GM03348 (cell line): ENCODE data around the gene INPP4B.
"Not testable (repeated sequence)": the region's sequence is repeated elsewhere in the genome, so short reads cannot be mapped to it uniquely, and the experiment has no call there.

ENCODE experiments used
- DNase-seq: peaks from one replicate; pipeline ENCODE4 v3.0.0; 2012; ENCODE audit warnings: low spot score

INPP4B gene

GRCh38 chr4:142540483-142540804, 305.7 kb downstream of the INPP4B start:
- no peak for DNase-seq

- no peak for DNase-seq
Measured at GRCh38 chr4:142539796-142540482, 306.2 kb downstream of the INPP4B start.

- DNase-seq, result peak; percentile 22
Measured at GRCh38 chr4:142535009-142535408, 311.1 kb downstream of the INPP4B start.

- no peak for DNase-seq
Measured at GRCh38 chr4:142532054-142532453, 314.0 kb downstream of the INPP4B start.

- no peak for DNase-seq
Measured at GRCh38 chr4:142530728-142531127, 315.4 kb downstream of the INPP4B start.

- DNase-seq, result no peak
Measured at GRCh38 chr4:142528433-142528832, 317.7 kb downstream of the INPP4B start.

- DNase-seq, result no peak
Measured at GRCh38 chr4:142523111-142523510, 323.0 kb downstream of the INPP4B start.

- peak; percentile 6 for DNase-seq
Measured at GRCh38 chr4:142519342-142519741, 326.8 kb downstream of the INPP4B start.

- DNase-seq, result peak; percentile 60
Measured at GRCh38 chr4:142516686-142517526, 329.2 kb downstream of the INPP4B start.

GRCh38 chr4:142512161-142512560, 333.9 kb downstream of the INPP4B start:
- DNase-seq, result peak; percentile 8

GRCh38 chr4:142509881-142510280, 336.2 kb downstream of the INPP4B start:
- no peak for DNase-seq

GRCh38 chr4:142509381-142509780, 336.7 kb downstream of the INPP4B start:
- not testable (repeated sequence) for DNase-seq

- DNase-seq, result no peak
Measured at GRCh38 chr4:142500966-142501365, 345.1 kb downstream of the INPP4B start.

GRCh38 chr4:142497606-142498005, 348.5 kb downstream of the INPP4B start:
- DNase-seq, result no peak

- no peak for DNase-seq
Measured at GRCh38 chr4:142493255-142494110, 352.6 kb downstream of the INPP4B start.

GRCh38 chr4:142485452-142485851, 360.6 kb downstream of the INPP4B start:
- no peak for DNase-seq

- DNase-seq, result no peak
Measured at GRCh38 chr4:142480244-142480643, 365.9 kb downstream of the INPP4B start.

- no peak for DNase-seq
Measured at GRCh38 chr4:142475663-142476062, 370.4 kb downstream of the INPP4B start.

GRCh38 chr4:142474398-142475087, 371.6 kb downstream of the INPP4B start:
- DNase-seq, result no peak

- no peak for DNase-seq
Measured at GRCh38 chr4:142473960-142474338, 372.2 kb downstream of the INPP4B start.

- DNase-seq, result no peak
Measured at GRCh38 chr4:142473218-142473959, 372.7 kb downstream of the INPP4B start.
